PC-3 (cell line): Measurements from ENCODE around the gene TMEM17.

Experiments used
- EZH2 ChIP-seq: fragments of 300-600 bp; sonication (generic); IDR thresholded peaks from one replicate; pipeline ENCODE4 v1.6.1; 2017; ENCODE audit warnings: antibody characterized with exemption, mild to moderate bottlenecking, low read length; ENCODE audit not compliant: unreplicated experiment
- EZH2phosphoT487 ChIP-seq: fragments of 300-600 bp; sonication (generic); IDR thresholded peaks from 2 replicates; pipeline ENCODE4 v1.6.1; 2018; ENCODE audit warnings: mild to moderate bottlenecking, antibody characterized with exemption, low read length, borderline replicate concordance
- TF ChIP-seq, protein P1 (sequence below): fragments of 300-600 bp; sonication (generic); conservative IDR thresholded peaks from 2 replicates; pipeline ENCODE4 v1.5.1; 2017; ENCODE audit warnings: antibody characterized with exemption, low read depth, mild to moderate bottlenecking, low read length

DNA sequence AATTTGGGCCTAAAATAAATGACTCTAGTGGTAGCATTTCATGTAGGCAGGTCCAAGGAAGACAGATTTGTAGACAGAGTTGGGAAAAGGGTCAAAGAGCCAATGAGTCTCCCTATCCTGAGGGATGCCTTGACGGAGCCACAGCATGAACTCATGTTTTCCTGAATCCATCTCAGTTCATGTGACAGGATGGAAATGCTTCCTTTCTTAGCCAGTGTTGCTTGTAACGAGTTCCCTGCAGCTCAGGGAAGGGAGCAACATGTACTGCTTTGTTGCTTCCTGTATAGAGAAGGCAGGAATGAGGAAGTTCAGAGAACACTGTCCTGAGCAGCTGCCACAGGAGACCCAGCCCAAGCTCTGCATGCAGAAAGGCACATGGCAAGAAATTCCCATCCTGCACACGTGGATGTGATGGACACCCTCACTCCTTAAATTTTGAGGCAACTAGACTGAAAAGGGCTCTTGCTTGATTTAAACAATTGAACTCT is 27.9 kb downstream of the TMEM17 start:
- TF ChIP-seq, protein P1, sequence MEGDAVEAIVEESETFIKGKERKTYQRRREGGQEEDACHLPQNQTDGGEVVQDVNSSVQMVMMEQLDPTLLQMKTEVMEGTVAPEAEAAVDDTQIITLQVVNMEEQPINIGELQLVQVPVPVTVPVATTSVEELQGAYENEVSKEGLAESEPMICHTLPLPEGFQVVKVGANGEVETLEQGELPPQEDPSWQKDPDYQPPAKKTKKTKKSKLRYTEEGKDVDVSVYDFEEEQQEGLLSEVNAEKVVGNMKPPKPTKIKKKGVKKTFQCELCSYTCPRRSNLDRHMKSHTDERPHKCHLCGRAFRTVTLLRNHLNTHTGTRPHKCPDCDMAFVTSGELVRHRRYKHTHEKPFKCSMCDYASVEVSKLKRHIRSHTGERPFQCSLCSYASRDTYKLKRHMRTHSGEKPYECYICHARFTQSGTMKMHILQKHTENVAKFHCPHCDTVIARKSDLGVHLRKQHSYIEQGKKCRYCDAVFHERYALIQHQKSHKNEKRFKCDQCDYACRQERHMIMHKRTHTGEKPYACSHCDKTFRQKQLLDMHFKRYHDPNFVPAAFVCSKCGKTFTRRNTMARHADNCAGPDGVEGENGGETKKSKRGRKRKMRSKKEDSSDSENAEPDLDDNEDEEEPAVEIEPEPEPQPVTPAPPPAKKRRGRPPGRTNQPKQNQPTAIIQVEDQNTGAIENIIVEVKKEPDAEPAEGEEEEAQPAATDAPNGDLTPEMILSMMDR = no peak
- TF ChIP-seq EZH2 (no peak), EZH2phosphoT487 (no peak)
